HG03565 (cell line): ENCODE measurements around the gene WDR12.
"Not testable (repeated sequence)": the region's sequence is repeated elsewhere in the genome, so short reads cannot be mapped to it uniquely, and the experiment has no call there.

Experiments used
- ATAC-seq: cut with Tn5 transposase; IDR thresholded peaks from one replicate; pipeline ENCODE4 v1.9.1; 2021; ENCODE audit warnings: mild to moderate bottlenecking, moderate library complexity; ENCODE audit not compliant: unreplicated experiment

The WDR12 gene

GRCh38 chr2:202911512-202912341, at the start of gene WDR12, which contains the start of gene CARF:
TSS of gene WDR12 (minus strand) at chr2:202911673. CDS start at chr2:202911476, 197 bp downstream.
TSS of gene CARF (plus strand) at chr2:202912275. CDS start at chr2:202941903, 29,628 bp downstream.
- peak; percentile 62 for ATAC-seq

- ATAC-seq: no peak
These were observed 49.1 kb upstream of the WDR12 start for GRCh38 chr2:202960524-202960923.

DNA sequence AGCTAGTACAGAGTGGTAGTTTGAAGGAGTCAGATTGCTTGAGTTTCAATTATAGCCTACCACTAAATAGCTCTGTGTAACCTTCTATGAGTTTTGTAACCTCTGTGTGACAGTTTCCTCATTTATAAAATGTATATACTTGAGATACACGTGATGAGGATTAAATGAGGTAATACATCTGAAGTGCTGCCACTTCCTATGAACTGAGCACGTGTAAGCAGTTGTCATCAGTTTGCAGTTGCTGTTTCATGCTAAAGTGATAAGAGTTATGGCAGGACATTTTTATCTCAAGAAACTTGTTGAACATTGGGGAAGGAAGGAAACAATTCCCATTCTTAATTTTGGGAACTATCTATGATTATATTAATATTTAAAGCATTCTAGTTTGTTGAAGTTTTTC, 39.1 kb upstream of the WDR12 start:
- no peak for ATAC-seq

DNA sequence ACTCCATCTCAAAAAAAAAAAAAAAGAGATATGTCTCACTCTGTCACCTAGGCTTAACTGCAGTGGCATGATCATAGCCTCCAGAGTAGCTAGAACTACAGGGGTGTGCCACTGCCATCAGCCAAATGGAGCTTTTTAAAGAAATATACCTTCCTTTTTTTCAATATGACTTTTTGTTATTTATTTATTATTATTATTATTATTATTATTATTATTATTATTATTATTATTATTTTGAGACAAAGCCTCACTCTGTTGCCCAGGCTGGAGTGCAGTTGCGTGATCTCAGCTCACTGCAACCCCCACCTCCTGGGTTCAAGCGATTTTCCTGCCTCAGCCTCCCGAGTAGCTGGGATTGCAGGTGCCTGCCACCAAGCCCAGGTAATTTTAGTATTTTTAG, 37.9 kb upstream of the WDR12 start:
- not testable (repeated sequence) for ATAC-seq

GRCh38 chr2:202945497-202945896, 34.0 kb upstream of the WDR12 start:
- no peak for ATAC-seq

GRCh38 chr2:202944816-202945215, 33.3 kb upstream of the WDR12 start:
- no peak for ATAC-seq

- no peak for ATAC-seq
These were observed 32.9 kb upstream of the WDR12 start for GRCh38 chr2:202944408-202944807.

GRCh38 chr2:202941771-202942170, 30.3 kb upstream of the WDR12 start:
- no peak for ATAC-seq

GRCh38 chr2:202938960-202939359, 27.5 kb upstream of the WDR12 start:
- ATAC-seq: no peak

DNA sequence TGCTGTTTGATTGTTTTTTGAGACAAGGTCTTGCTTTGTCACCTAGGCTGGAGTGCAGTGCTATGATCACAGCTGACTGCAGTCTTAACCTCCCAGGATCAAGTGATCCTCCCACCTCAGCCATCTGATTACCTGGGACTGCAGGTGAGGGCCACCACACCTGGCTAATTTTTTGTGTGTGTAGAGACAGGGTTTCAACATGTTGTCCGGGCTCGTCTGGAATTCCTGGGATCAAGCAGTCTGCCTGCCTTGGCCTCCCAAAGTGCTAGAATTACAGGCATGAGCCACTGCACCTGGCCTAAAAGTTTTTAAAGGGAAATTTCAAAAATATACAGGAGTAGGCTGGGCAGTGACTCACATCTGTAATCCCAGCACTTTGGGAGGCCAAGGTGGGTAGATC, 23.0 kb upstream of the WDR12 start:
- no peak for ATAC-seq

GRCh38 chr2:202933958-202934357, 22.5 kb upstream of the WDR12 start:
- no peak for ATAC-seq

DNA sequence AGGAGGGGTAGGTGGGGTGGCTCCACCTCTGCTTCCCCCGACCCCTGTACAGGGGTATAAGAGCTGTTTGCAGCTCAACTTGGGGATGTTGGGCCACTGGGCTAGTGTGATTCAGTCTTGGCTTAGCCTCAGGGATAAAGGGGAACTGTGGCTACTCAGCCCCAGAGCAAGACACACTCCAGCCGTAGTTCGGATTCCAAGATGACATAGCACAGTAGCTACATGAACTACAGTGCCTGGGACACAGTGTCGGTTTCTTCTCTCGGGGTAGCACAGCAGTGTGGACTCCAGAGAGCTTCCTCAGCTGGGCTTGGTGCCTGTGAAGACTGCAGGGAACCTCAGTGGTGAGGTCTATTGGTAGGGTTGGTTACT, 21.7 kb upstream of the WDR12 start:
- no peak for ATAC-seq

DNA sequence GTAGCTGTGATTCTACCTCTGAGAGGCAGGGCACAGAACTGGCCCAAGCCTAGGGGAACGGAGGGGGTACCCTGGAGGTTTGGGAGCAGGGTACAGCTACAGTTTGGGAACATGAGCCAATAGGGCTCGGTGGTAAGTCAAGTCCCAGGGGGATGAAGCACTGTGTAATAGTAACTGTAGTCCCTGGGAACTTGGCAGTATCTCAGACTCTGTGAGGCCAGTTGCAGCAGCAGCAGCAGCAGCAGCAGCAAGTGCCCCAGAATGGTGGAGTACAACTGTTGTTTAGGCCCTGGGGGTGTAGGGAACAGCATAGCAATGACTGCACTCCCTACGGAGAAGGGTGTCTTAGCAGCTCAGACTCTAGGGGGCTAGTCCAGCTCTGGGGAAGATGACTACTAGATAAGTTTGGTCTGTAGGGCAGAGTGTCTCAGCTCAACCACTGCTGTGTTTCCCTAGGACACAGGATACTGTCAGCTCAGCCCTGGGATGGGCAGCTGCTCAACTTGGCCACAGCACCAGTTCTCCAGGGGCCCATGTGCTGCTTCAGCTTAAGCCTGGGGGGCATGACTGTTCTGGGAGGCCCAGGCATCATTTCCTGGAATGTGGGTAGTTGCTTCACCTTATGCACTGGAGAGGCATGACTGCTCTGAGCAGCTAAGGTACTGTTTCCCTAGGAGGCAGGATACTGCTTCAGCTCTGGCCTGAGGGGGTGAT, 21.1 kb upstream of the WDR12 start:
- no peak for ATAC-seq

- ATAC-seq: no peak
These were observed 7.4 kb upstream of the WDR12 start for GRCh38 chr2:202918860-202919259.

GRCh38 chr2:202912342-202913201, 1.1 kb upstream of the WDR12 start:
- ATAC-seq: peak; percentile 34

DNA sequence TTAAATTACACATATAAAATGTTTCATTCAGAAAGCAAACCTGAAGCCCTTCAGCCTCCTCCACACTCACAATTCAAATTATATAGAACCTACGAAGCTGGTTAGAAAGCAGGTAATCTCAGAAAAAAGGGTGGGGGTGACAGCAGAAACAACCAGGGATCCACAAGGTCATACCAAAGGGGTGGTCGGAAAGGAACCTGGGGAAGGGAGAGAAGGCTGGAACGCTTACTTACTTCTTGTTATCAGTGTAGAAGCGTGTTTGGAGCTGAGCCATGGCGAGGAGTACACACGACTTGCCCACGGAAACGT, 316 bp downstream of the WDR12 start:
- ATAC-seq: no peak

DNA sequence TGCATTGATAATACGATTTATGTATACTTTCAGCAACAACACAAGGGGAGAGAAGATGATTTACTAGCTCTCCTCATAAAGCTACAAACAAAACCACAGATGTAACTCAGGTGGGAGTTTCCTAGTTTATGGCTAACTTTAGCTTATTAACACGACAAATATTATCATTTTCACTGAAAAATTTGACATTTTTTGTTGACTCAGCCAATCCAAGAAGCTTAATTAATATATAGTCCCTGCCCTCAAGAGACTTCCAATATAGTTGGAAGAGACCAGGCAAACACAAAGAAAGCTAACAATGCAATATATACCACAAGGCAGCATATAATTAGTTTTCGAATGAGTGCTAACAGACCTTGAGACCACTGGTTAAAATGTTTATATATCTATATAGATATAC, 775 bp downstream of the WDR12 start:
- no peak for ATAC-seq

DNA sequence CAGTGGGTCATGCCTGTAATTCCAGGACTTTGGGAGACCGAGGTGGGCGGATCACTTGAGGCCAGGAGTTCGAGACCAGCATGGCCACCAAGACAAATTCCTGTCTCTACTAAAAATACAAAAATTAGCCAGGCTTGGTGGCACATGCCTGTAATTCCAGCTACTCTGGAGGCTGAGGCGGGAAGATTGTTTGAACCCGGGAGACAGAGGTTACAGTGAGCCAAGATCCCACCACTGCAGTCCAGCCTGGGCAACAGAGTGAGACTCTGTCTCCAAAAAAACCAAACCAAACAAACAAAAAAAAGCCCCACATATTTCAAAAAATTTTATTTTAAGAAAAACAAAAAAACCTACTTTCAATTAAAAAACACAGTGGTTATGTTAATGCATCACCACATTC, 1.2 kb downstream of the WDR12 start:
- ATAC-seq: not testable (repeated sequence)

DNA sequence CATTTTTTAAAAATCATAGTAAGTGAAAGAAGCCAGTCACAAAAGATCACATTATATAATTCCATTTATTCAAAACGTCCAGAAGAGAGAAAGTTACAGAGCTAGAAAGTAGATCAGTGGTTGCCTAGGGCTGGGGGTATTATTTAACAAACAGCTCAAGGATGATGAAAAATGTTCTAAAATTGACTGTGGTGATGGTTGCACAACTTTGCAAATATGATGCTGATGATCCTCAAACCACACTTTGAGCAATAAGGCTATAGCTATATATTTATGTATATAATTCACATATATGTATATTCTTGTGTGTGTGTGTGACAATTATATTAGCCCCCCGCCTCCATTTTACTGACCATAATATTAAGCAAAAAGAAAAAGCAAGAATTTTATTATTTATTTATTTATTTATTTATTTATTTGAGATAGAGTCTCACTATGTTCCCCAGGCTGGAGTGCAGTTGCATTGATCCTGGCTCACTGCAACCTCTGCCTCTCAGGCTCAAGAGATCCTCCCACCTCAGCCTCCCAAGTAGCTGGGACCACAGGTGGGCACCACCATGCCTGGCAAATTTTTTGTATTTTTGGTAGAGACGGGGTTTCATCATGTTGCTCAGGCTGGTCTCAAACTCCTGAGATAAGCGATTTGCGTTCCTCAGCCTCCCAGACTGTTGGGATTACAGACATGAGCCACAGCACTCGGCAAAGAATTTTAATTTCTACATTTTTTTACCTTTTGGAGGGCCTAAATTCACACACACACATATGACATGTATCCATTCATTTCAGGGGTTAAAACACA, 1.9 kb downstream of the WDR12 start:
- no peak for ATAC-seq

- no peak for ATAC-seq
These were observed 3.3 kb downstream of the WDR12 start for GRCh38 chr2:202908186-202908585.

GRCh38 chr2:202905507-202905906, 6.0 kb downstream of the WDR12 start:
- ATAC-seq: not testable (repeated sequence)
